SK-N-SH (cell line): ENCODE measurements around the gene MYB. TPM values are rescaled to one million over a fixed set of nuclear protein-coding genes. Genes with fewer than 3 reads are reported as not detected.
A peak's percentile ranks its signal among the peaks of the same experiment; 100 is the strongest.

Experiments used
- CTCF ChIA-PET: fragments of 300-600, 350-600 bp; formaldehyde crosslinking; extraction: SDS; loops from one replicate; lab custom pipeline; 2021; lab: Yijun Ruan, JAX
- POLR2A ChIA-PET: fragments of 350-600 bp; sonication (Branson Sonifier 250); formaldehyde crosslinking; extraction: SDS; loops from one replicate; lab custom pipeline; 2020; ENCODE audit warnings: antibody characterized with exemption, inconsistent platforms; lab: Yijun Ruan, JAX
- DNase-seq: peaks from one replicate; pipeline ENCODE4 v3.0.0; 2012
- H2AFZ ChIP-seq: fragments of 200-600 bp; sonication (generic); 2 replicates; pipeline ENCODE4 v1.8.1; 2016; ENCODE audit warnings: antibody characterized with exemption, mild to moderate bottlenecking, low read depth
- H3F3A ChIP-seq: fragments of 200-600 bp; sonication (generic); replicated peaks from 2 replicates; pipeline ENCODE3; 2016; ENCODE audit warnings: antibody characterized with exemption, mild to moderate bottlenecking; ENCODE audit not compliant: insufficient read depth
- H3K27ac ChIP-seq, 2 experiments: fragments of 200-500 bp in 1 of 2; fragments of 200-600 bp in 1 of 2; sonication (Bioruptor generic) in 1 of 2; sonication (generic), shearing (Covaris generic) in 1 of 2; 2 replicates each; pipeline versions ENCODE4 v1.5.1 to v1.6.1; 2014 to 2016; ENCODE audit warnings: low read depth in 2 of 2, inconsistent platforms in 1 of 2, low read length in 1 of 2, mild to moderate bottlenecking in 1 of 2, mixed read lengths in 1 of 2
- H3K27me3 ChIP-seq: fragments of 200-600 bp; sonication (generic), shearing (Covaris generic); 2 replicates; pipeline ENCODE4 v1.6.1; 2016; ENCODE audit warnings: mixed run types; ENCODE audit not compliant: insufficient read depth
- H3K36me3 ChIP-seq, 2 experiments: fragments of 200-500 bp in 1 of 2; fragments of 200-600 bp in 1 of 2; sonication (Bioruptor generic) in 1 of 2; sonication (generic) in 1 of 2; replicated peaks in 1 of 2; 2 replicates each; pipeline versions ENCODE3 to v1.5.1; 2014 to 2016; ENCODE audit warnings: low read length in 1 of 2, mild to moderate bottlenecking in 1 of 2; ENCODE audit not compliant: insufficient read depth in 2 of 2, control insufficient read depth in 1 of 2
- H3K4me1 ChIP-seq, 2 experiments: fragments of 200-500 bp in 1 of 2; fragments of 200-600 bp in 1 of 2; sonication (Bioruptor generic) in 1 of 2; sonication (generic), shearing (Covaris generic) in 1 of 2; 2 replicates each; pipeline versions ENCODE4 v1.5.1 to v1.6.1; 2014 to 2016; ENCODE audit warnings: low read depth in 1 of 2, low read length in 1 of 2, mixed run types in 1 of 2; ENCODE audit not compliant: insufficient read depth in 2 of 2, control insufficient read depth in 1 of 2
- H3K4me2 ChIP-seq: fragments of 200-600 bp; sonication (generic), shearing (Covaris generic); 2 replicates; pipeline ENCODE4 v1.6.1; 2017; ENCODE audit warnings: mixed run types
- H3K4me3 ChIP-seq, 2 experiments: fragments of 200-500 bp in 1 of 2; fragments of 200-600 bp in 1 of 2; sonication (Bioruptor generic) in 1 of 2; sonication (generic), shearing (Covaris generic) in 1 of 2; 2 replicates each; pipeline versions ENCODE4 v1.5.1 to v1.8.1; 2014 to 2016; ENCODE audit warnings: low read depth in 2 of 2, inconsistent platforms in 1 of 2, low read length in 1 of 2, mild to moderate bottlenecking in 1 of 2, mixed read lengths in 1 of 2, moderate library complexity in 1 of 2
- H3K79me2 ChIP-seq: fragments of 200-600 bp; sonication (generic); 2 replicates; pipeline ENCODE4 v1.8.1; 2017; ENCODE audit warnings: mild to moderate bottlenecking; ENCODE audit not compliant: insufficient read depth
- H3K9ac ChIP-seq: fragments of 200-600 bp; sonication (generic); 2 replicates; pipeline ENCODE4 v1.6.1; 2017; ENCODE audit warnings: mixed run types
- H3K9me2 ChIP-seq: fragments of 200-600 bp; sonication (generic); 2 replicates; pipeline ENCODE4 v1.6.1; 2017; ENCODE audit warnings: mixed run types
- H3K9me3 ChIP-seq: fragments of 200-600 bp; sonication (generic); 2 replicates; pipeline ENCODE4 v1.6.1; 2017; ENCODE audit warnings: mixed run types, mild to moderate bottlenecking, moderate library complexity
- H4K20me1 ChIP-seq: fragments of 200-600 bp; sonication (generic); 2 replicates; pipeline ENCODE4 v1.6.1; 2017; ENCODE audit warnings: mild to moderate bottlenecking, mixed run types; ENCODE audit not compliant: insufficient read depth
- EZH2phosphoT487 ChIP-seq: fragments of 200-600 bp; sonication (generic); IDR thresholded peaks from 2 replicates; pipeline ENCODE4 v1.6.1; 2017; ENCODE audit warnings: low read depth, mixed run types, mild to moderate bottlenecking, antibody characterized with exemption, moderate library complexity, borderline replicate concordance
- FOXJ3 ChIP-seq: sonication (generic); formaldehyde crosslinking; IDR thresholded peaks from 2 replicates; pipeline ENCODE4 v1.5.1; 2020; ENCODE audit warnings: mild to moderate bottlenecking, missing genetic modification reagents
- FOXM1 ChIP-seq: IDR thresholded peaks from 2 replicates; pipeline ENCODE4 v1.4.0; 2012; ENCODE audit warnings: low read depth, mild to moderate bottlenecking
- GATA2 ChIP-seq: sonication (generic); formaldehyde crosslinking; IDR thresholded peaks from 2 replicates; pipeline ENCODE4 v1.5.0; 2020; ENCODE audit warnings: mild to moderate bottlenecking, missing genetic modification reagents
- IRF3 ChIP-seq: fragments of 150-350 bp; IDR thresholded peaks from 2 replicates; pipeline ENCODE4 v1.6.1; 2016; ENCODE audit warnings: mild to moderate bottlenecking, low read depth, low read length
- MXI1 ChIP-seq: IDR thresholded peaks from 2 replicates; pipeline ENCODE4 v1.6.1; 2012; ENCODE audit warnings: mild to moderate bottlenecking, low read depth, low read length, improper control_type of control experiment
- NRF1 ChIP-seq: IDR thresholded peaks from 2 replicates; pipeline ENCODE4 v1.6.1; 2012; ENCODE audit warnings: low read depth, mild to moderate bottlenecking, low read length
- POLR2AphosphoS5 ChIP-seq: IDR thresholded peaks from 2 replicates; pipeline ENCODE4 v1.6.1; 2012; ENCODE audit warnings: low read depth, low read length
- RAD21 ChIP-seq: IDR thresholded peaks from 2 replicates; pipeline ENCODE4 v1.6.1; 2012; ENCODE audit warnings: mild to moderate bottlenecking, low read length
- USF1 ChIP-seq: IDR thresholded peaks from 2 replicates; pipeline ENCODE4 v1.4.0; 2012; ENCODE audit warnings: low read depth, borderline replicate concordance
- YY1 ChIP-seq: IDR thresholded peaks from 2 replicates; pipeline ENCODE4 v1.4.0; 2012; ENCODE audit warnings: low read depth, mild to moderate bottlenecking
- WGBS: methylation state at CpG from one replicate; pipeline ENCODE4 v1.1.6; 2017; ENCODE audit warnings: low lambda C conversion rate; 5-methylcytosine and 5-hydroxymethylcytosine counted together
- polyA plus RNA-seq, 3 experiments: library from polyadenylated mRNA; depleted of rRNA; stranded (reverse); fragments of >200 nt; gene quantifications; 2 replicates each; pipeline ENCODE4 v1.2.3, GENCODE V29; 2012

MYB gene
- polyA plus RNA-seq, 1 of the 3 experiments (the other 2 are of a cell fraction) = 0.85 TPM

- DNase-seq = no peak
- H3K36me3 ChIP-seq = no peaks in the 10 kb centered on the region
- no peaks in the 10 kb centered on the region for H3K9me3 ChIP-seq
- H3F3A ChIP-seq = no peaks in the 10 kb centered on the region
- no peaks in the 10 kb centered on the region for H3K79me2 ChIP-seq
- H3K9ac ChIP-seq = no peak overlapping the region
- ChIA-PET POLR2A (no interaction called here), CTCF (interaction anchor here (0.8 kb wide), 1 partner anchor 113 kb away, joined by 4 read pairs; no protein-coding TSS in a partner anchor)
- no peaks in the 10 kb centered on the region for H4K20me1 ChIP-seq
- no peak overlapping the region for H2AFZ ChIP-seq
- no peak overlapping the region for H3K27ac ChIP-seq
- H3K4me1 ChIP-seq = no peaks in the 10 kb centered on the region; a peak in 1 of 4 replicates
- H3K9me2 ChIP-seq = no peaks in the 10 kb centered on the region
- no peak overlapping the region for H3K4me2 ChIP-seq
- 90% methylated on average over 2 of the region's 2 CpGs for WGBS
- 0 out of 2 replicates have a peak, but pooled peaks have one; percentile 6 for TF ChIP-seq RAD21
- TF ChIP-seq FOXJ3 (CRISPR knock-in tag) = no peak
- no peak overlapping the region for H3K4me3 ChIP-seq
- no peaks in the 10 kb centered on the region for H3K27me3 ChIP-seq
Measured at GRCh38 chr6:135257631-135258405, 76.7 kb downstream of the MYB start.

GRCh38 chr6:135258970-135259369 is 77.9 kb downstream of the MYB start:
- Histone ChIP-seq H3K36me3 (no peaks in the 10 kb centered on the region), H3K9me3 (no peaks in the 10 kb centered on the region), H3F3A (no peaks in the 10 kb centered on the region), H3K4me2 (no peak overlapping the region), H3K9ac (no peak overlapping the region), H3K27ac (no peak overlapping the region), H3K79me2 (no peaks in the 10 kb centered on the region), H3K9me2 (no peaks in the 10 kb centered on the region), H4K20me1 (no peaks in the 10 kb centered on the region), H2AFZ (no peak overlapping the region), H3K4me1 (no peaks in the 10 kb centered on the region; a peak in 1 of 4 replicates), H3K27me3 (no peaks in the 10 kb centered on the region), H3K4me3 (no peak overlapping the region)
- 73% methylated on average over 6 of the region's 6 CpGs for WGBS
- DNase-seq = no peak
- POLR2A ChIA-PET = no interaction called here
- CTCF ChIA-PET = no interaction called here
- TF ChIP-seq POLR2AphosphoS5 (no peak), IRF3 (no peak), NRF1 (no peak), EZH2phosphoT487 (no peak), MXI1 (no peak), YY1 (no peak), GATA2 (CRISPR knock-in tag) (no peak), USF1 (no peak), FOXM1 (no peak)
